Suprapubic skin (tissue), 4 donors: ENCODE results near the gene PPM1F.

ENCODE experiments used
- CTCF ChIP-seq, 2 donors: fragments of 200-600 bp in 1 of 2; fragments of 450-650 bp in 1 of 2; sonication (generic) in 1 of 2; IDR thresholded peaks; one replicate each; pipeline ENCODE4 v1.5.1; 2016 to 2019; ENCODE audit warnings: antibody characterized with exemption in 2 of 2, mild to moderate bottlenecking in 1 of 2, moderate library complexity in 1 of 2
- POLR2A ChIP-seq, 2 donors: fragments of 450-650 bp; IDR thresholded peaks; one replicate each; pipeline ENCODE4 v1.6.1; 2017; ENCODE audit warnings: antibody characterized with exemption in 2 of 2, mild to moderate bottlenecking in 2 of 2, moderate library complexity in 2 of 2
- POLR2AphosphoS5 ChIP-seq, 3 donors: sonication (generic); formaldehyde crosslinking; IDR thresholded peaks; one replicate each; pipeline ENCODE4 v1.6.1; 2017; ENCODE audit warnings: antibody characterized with exemption in 3 of 3

GRCh38 chr22:21916309-21916918 lies 36.2 kb downstream of the PPM1F start:
- TF ChIP-seq CTCF (IDR thresholded peaks at IDR 0.05) = no peak
- TF ChIP-seq POLR2A (IDR thresholded peaks at IDR 0.05) = no peak
- TF ChIP-seq POLR2AphosphoS5 (IDR thresholded peaks at IDR 0.05) = no peak
